Gastrocnemius medialis (tissue), 4 donors: ENCODE measurements around the gene ZBTB16. TPM values are rescaled to one million over a fixed set of nuclear protein-coding genes. Genes with fewer than 3 reads are reported as not detected.

Experiments used
- ATAC-seq, 2 donors: fragments of 150-250 bp; one replicate each; pipeline ENCODE4 v1.9.1; 2016
- DNase-seq, 2 donors: peaks; one replicate each; pipeline ENCODE4 v3.0.0-alpha.2; 2019
- H3K27ac ChIP-seq, 4 donors: fragments of 200-600 bp; sonication (generic); 1 replicate in 1 of 4; 2 replicates in 3 of 4; pipeline ENCODE4 v1.5.1; 2016 to 2018; ENCODE audit warnings: mild to moderate bottlenecking in 2 of 4, moderate library complexity in 1 of 4
- H3K27me3 ChIP-seq, 3 donors: fragments of 200-600 bp; sonication (generic) in 2 of 3; 1 replicate in 1 of 3; 2 replicates in 2 of 3; pipeline versions ENCODE4 v1.5.1 to v1.6.0; 2016 to 2019; ENCODE audit warnings: mild to moderate bottlenecking in 1 of 3, moderate library complexity in 1 of 3
- H3K36me3 ChIP-seq, 2 donors: fragments of 200-600 bp; sonication (generic) in 1 of 2; one replicate each; pipeline ENCODE4 v1.5.1; 2017 to 2018
- H3K4me1 ChIP-seq, 2 donors: fragments of 200-600 bp; sonication (generic) in 1 of 2; one replicate each; pipeline ENCODE4 v1.5.1; 2016 to 2017; ENCODE audit warnings: mild to moderate bottlenecking in 2 of 2
- H3K4me3 ChIP-seq, 4 donors: fragments of 200-600 bp; sonication (generic) in 3 of 4; 1 replicate in 1 of 4; 2 replicates in 3 of 4; pipeline ENCODE4 v1.5.1; 2016 to 2019; ENCODE audit warnings: mild to moderate bottlenecking in 2 of 4
- H3K9me3 ChIP-seq, 3 donors: fragments of 200-600 bp; sonication (generic) in 2 of 3; 1 replicate in 1 of 3; 2 replicates in 2 of 3; pipeline ENCODE4 v1.5.1; 2016 to 2019
- CTCF ChIP-seq, 5 experiments: fragments of 450-650 bp in 3 of 5; fragments of 200-600 bp in 2 of 5; sonication (generic) in 2 of 5; IDR thresholded peaks in 4 of 5; conservative IDR thresholded peaks in 1 of 5; 1 replicate in 4 of 5; 2 replicates in 1 of 5; pipeline ENCODE4 v1.5.1; 2016 to 2019; ENCODE audit warnings: antibody characterized with exemption in 5 of 5, mild to moderate bottlenecking in 3 of 5, moderate library complexity in 3 of 5
- POLR2A ChIP-seq, 2 donors: fragments of 450-650 bp; IDR thresholded peaks; one replicate each; pipeline ENCODE4 v1.6.1; 2017; ENCODE audit warnings: antibody characterized with exemption in 2 of 2, mild to moderate bottlenecking in 2 of 2, moderate library complexity in 2 of 2
- in situ Hi-C, 4 donors: fragments of 200-750 bp; cut with MboI; loops; one replicate each; pipeline versions ENCODE4 v1.15.0 to v1.8.0; 2017; ENCODE audit warnings: low sequenced_read_pairs in 4 of 4
- intact Hi-C: fragments of 100-400 bp; cut with DNase I; formaldehyde crosslinking; loops from one replicate; pipeline ENCODE4 v1.15.1; 2023; ENCODE audit warnings: low total_unique reads
- total RNA-seq, 4 donors: library from RNA; depleted of rRNA; stranded (reverse); fragments of >200 nt; gene quantifications; one replicate each; pipeline versions ENCODE4 v1.1.0 to v1.2.3, GENCODE V29; 2016

The ZBTB16 gene
- total RNA-seq, 4 donors from 2014 or later, result 156 to 250 (median 196) TPM

- in situ Hi-C loops (no loop called here), intact Hi-C loops (no loop called here)
- DNase-seq, result peak in 1 of 2 donors; percentile 60
- Histone ChIP-seq H3K4me1 (peaks cover 96 to 100% of the 10 kb centered on the region in 2 donors), H3K4me3 (peak overlapping the region in 3 of 4 donors; percentile 12 to 33 (median 12)), H3K27ac (peak overlapping the region; percentile 94 to 99 (median 96)), H3K36me3 (peaks cover 0 to 20% of the 10 kb centered on the region in 2 donors), H3K27me3 (no peaks in the 10 kb centered on the region), H3K9me3 (no peaks in the 10 kb centered on the region)
- peak in 1 of 2 donors; percentile 24 for ATAC-seq
- TF ChIP-seq CTCF (IDR thresholded peaks at IDR 0.05 in 4 of 5, conservative IDR thresholded peaks at IDR 0.05 in 1 of 5), result no peak
- peak in 1 of 2 donors; percentile 20 for TF ChIP-seq POLR2A (IDR thresholded peaks at IDR 0.05)
Measured at GRCh38 chr11:114088216-114088615, 28.7 kb downstream of the ZBTB16 start.

- ATAC-seq, result peak; percentile 25 to 26
- Histone ChIP-seq H3K27me3 (no peaks in the 10 kb centered on the region), H3K9me3 (no peaks in the 10 kb centered on the region), H3K4me1 (peaks cover 96 to 100% of the 10 kb centered on the region in 2 donors), H3K27ac (peak overlapping the region; percentile 94 to 99 (median 96)), H3K36me3 (peaks cover 0 to 14% of the 10 kb centered on the region in 2 donors), H3K4me3 (peak overlapping the region in 3 of 4 donors; percentile 12 to 33 (median 19))
- peak; percentile 66 to 71 for DNase-seq
- TF ChIP-seq CTCF (IDR thresholded peaks at IDR 0.05 in 4 of 5, conservative IDR thresholded peaks at IDR 0.05 in 1 of 5) (no peak), POLR2A (IDR thresholded peaks at IDR 0.05) (no peak)
- in situ Hi-C loops (no loop called here), intact Hi-C loops (no loop called here)
Measured at GRCh38 chr11:114088836-114089235, 29.3 kb downstream of the ZBTB16 start.

GRCh38 chr11:114089748-114090147 lies 30.2 kb downstream of the ZBTB16 start:
- H3K27me3 ChIP-seq, result no peaks in the 10 kb centered on the region
- peak overlapping the region; percentile 94 to 99 (median 96) for H3K27ac ChIP-seq
- TF ChIP-seq CTCF (IDR thresholded peaks at IDR 0.05 in 4 of 5, conservative IDR thresholded peaks at IDR 0.05 in 1 of 5) (no peak), POLR2A (IDR thresholded peaks at IDR 0.05) (no peak)
- in situ Hi-C loops, result no loop called here
- no peaks in the 10 kb centered on the region for H3K9me3 ChIP-seq
- peaks cover 96 to 99% of the 10 kb centered on the region in 2 donors for H3K4me1 ChIP-seq
- no peak for ATAC-seq
- peak in 1 of 2 donors; percentile 37 for DNase-seq
- intact Hi-C loops, result no loop called here
- peak overlapping the region; percentile 19 to 35 (median 29) for H3K4me3 ChIP-seq
- H3K36me3 ChIP-seq, result peaks cover 0 to 12% of the 10 kb centered on the region in 2 donors

GRCh38 chr11:114090225-114090910 lies 30.9 kb downstream of the ZBTB16 start:
- in situ Hi-C loops, result no loop called here
- peak overlapping the region; percentile 94 to 99 (median 96) for H3K27ac ChIP-seq
- no peak for DNase-seq
- H3K27me3 ChIP-seq, result no peaks in the 10 kb centered on the region
- TF ChIP-seq CTCF (IDR thresholded peaks at IDR 0.05 in 4 of 5, conservative IDR thresholded peaks at IDR 0.05 in 1 of 5) (no peak), POLR2A (IDR thresholded peaks at IDR 0.05) (no peak)
- no peaks in the 10 kb centered on the region for H3K9me3 ChIP-seq
- peaks cover 94 to 98% of the 10 kb centered on the region in 2 donors for H3K4me1 ChIP-seq
- peaks cover 0 to 12% of the 10 kb centered on the region in 2 donors for H3K36me3 ChIP-seq
- intact Hi-C loops, result no loop called here
- peak overlapping the region; percentile 19 to 35 (median 29) for H3K4me3 ChIP-seq
- no peak for ATAC-seq
